GM12892 (cell line): ENCODE results near the gene RNF126.

ENCODE experiments used
- POLR2A ChIP-seq: IDR thresholded peaks from 2 replicates; pipeline ENCODE4 v1.6.1; 2011; ENCODE audit warnings: low read depth, low read length, control low read depth
- POLR2AphosphoS5 ChIP-seq: IDR thresholded peaks from 2 replicates; pipeline ENCODE4 v1.6.1; 2011; ENCODE audit warnings: low read depth, low read length, control low read depth
- TAF1 ChIP-seq: IDR thresholded peaks from 2 replicates; pipeline ENCODE4 v1.6.1; 2011; ENCODE audit warnings: low read depth, mild to moderate bottlenecking, control low read depth, low read length, borderline replicate concordance

DNA sequence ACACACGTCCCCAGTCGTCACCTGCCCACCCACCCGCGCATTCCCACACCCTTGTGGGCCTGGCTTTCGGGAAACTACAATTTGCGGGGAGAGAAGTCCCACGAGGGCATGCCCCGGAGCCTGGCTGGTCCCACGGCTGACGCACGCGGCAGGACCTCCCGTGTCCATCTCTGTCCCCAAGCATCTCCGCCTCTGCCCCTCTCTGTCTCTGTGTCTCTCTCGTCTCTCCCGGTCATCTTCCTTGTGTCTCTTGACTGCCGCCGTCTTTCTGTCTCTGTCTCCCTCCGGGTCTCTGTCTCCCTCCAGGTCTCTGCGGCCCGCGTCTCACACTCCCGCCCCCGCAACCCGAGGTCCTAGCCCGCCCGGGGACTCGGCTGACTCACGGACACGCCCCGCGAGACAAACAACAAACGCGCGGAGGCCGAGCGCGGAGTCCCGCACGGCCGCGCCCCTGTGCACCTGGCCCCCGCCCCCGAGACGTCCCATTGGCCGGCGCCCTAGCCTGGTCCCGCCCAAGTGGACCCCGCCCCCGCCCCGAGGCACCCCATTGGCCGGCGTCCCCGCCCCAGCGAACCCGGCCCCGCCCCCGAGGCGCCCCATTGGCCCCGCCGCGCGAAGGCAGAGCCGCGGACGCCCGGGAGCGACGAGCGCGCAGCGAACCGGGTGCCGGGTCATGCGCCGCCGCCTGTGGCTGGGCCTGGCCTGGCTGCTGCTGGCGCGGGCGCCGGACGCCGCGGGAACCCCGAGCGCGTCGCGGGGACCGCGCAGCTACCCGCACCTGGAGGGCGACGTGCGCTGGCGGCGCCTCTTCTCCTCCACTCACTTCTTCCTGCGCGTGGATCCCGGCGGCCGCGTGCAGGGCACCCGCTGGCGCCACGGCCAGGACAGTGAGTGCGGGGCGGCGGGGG is 23.5 kb downstream of the RNF126 start, which contains the start of gene FGF22:
- TF ChIP-seq POLR2AphosphoS5 (no peak), TAF1 (no peak), POLR2A (no peak)
